ENCODE results near the gene CNOT6L.

Gene CNOT6L

DNA sequence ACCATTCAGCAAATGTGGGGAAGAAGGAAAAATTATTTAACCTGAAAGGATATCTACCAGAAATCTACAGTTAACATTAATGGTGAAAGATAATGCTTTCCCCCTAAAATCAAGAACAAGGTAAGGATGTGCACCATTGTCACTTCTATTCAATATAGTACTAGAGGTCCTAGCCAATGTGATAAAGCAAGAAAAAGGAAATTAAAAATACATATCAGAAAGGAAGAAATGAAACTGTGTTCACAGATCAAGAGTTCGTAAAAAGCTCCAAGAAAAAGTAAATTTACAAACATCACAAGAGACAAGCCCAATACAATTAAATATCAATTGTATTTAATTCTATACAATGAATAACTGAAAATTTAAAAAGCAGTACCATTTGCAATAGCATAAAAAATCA lies 57.6 kb downstream of the CNOT6L start:
- H3K9me3 ChIP-seq (ENCODE audit: insufficient read depth, low read depth, low read length): no peaks in the 10 kb centered on the region
- no peak overlapping the region for H3K23ac ChIP-seq (ENCODE audit: low read length)
- H3K14ac ChIP-seq (ENCODE audit: low read length): no peak overlapping the region
- H3K27ac ChIP-seq (ENCODE audit: low read depth, low read length): no peak overlapping the region
- no peak overlapping the region for H4K12ac ChIP-seq (ENCODE audit: low read depth, low read length)
- H4K91ac ChIP-seq (ENCODE audit: low read depth, low read length): no peak overlapping the region
- H2AFZ ChIP-seq (ENCODE audit: insufficient read depth, low read length, poor library complexity): no peak overlapping the region
- no peak overlapping the region for H3K18ac ChIP-seq (ENCODE audit: low read length)
- no peak overlapping the region for H2BK5ac ChIP-seq (ENCODE audit: low read depth, low read length, poor library complexity)
- no peak overlapping the region for H2AK5ac ChIP-seq (ENCODE audit: low read length)
- H3K4me1 ChIP-seq (ENCODE audit: control insufficient read depth in 1 of 2, insufficient read depth in 2 of 2, low read length in 2 of 2): no peaks in the 10 kb centered on the region
- no peaks in the 10 kb centered on the region for H3K27me3 ChIP-seq (ENCODE audit: insufficient read depth, low read length)
- no peak overlapping the region for H3K9ac ChIP-seq (ENCODE audit: low read length)
- no peaks in the 10 kb centered on the region for H3K79me2 ChIP-seq (ENCODE audit: control insufficient read depth, insufficient read depth, low read length, poor library complexity)
- no peak overlapping the region for H4K8ac ChIP-seq (ENCODE audit: low read depth, low read length)
- no peak overlapping the region for H2BK12ac ChIP-seq (ENCODE audit: low read length)
- H3K4me3 ChIP-seq (ENCODE audit: low read depth, low read length): no peak overlapping the region
- H3K4ac ChIP-seq (ENCODE audit: low read depth, low read length): no peak overlapping the region
- H2BK120ac ChIP-seq (ENCODE audit: insufficient read depth, low read length, poor library complexity): no peak overlapping the region
- DNase-seq: no peak
- H3K4me2 ChIP-seq (ENCODE audit: low read length): no peak overlapping the region
- no peaks in the 10 kb centered on the region for H3K36me3 ChIP-seq (ENCODE audit: control insufficient read depth in 1 of 2, insufficient read depth in 2 of 2, low read length in 2 of 2)
- H3K79me1 ChIP-seq (ENCODE audit: low read length): no peaks in the 10 kb centered on the region
- WGBS (ENCODE audit: extremely low coverage, insufficient coverage, insufficient read length): no CpG with 5 or more reads among the region's 1 CpG

DNA sequence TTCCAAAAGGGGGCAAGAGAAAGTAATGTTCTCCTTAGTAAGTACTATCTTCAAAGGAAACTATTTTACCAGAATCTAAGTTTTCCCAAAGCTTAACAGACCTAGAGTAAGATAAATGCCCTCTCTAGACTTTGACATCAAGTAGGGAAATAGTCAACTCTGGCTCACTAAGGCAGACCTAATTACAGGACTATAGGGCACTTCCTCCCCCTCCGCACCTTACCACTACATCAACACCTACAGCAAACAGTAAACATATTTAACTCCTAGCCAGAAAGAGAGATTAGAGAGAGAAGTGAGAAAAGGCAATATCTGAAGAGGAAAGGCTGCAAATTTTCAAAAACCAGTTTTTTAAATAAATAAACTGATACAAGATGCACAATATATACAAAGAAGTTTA lies 60.4 kb downstream of the CNOT6L start:
- Histone ChIP-seq H3K79me1 (ENCODE audit: low read length) (no peaks in the 10 kb centered on the region), H4K12ac (ENCODE audit: low read depth, low read length) (no peak overlapping the region), H2AK5ac (ENCODE audit: low read length) (no peak overlapping the region), H3K79me2 (ENCODE audit: control insufficient read depth, insufficient read depth, low read length, poor library complexity) (no peaks in the 10 kb centered on the region), H3K27me3 (ENCODE audit: insufficient read depth, low read length) (no peaks in the 10 kb centered on the region), H2BK5ac (ENCODE audit: low read depth, low read length, poor library complexity) (no peak overlapping the region), H3K14ac (ENCODE audit: low read length) (no peak overlapping the region), H3K4me1 (ENCODE audit: control insufficient read depth in 1 of 2, insufficient read depth in 2 of 2, low read length in 2 of 2) (no peaks in the 10 kb centered on the region), H2BK12ac (ENCODE audit: low read length) (no peak overlapping the region), H3K23ac (ENCODE audit: low read length) (no peak overlapping the region), H4K8ac (ENCODE audit: low read depth, low read length) (no peak overlapping the region), H3K9ac (ENCODE audit: low read length) (no peak overlapping the region), H3K4me2 (ENCODE audit: low read length) (no peak overlapping the region), H3K27ac (ENCODE audit: low read depth, low read length) (no peak overlapping the region), H2BK120ac (ENCODE audit: insufficient read depth, low read length, poor library complexity) (no peak overlapping the region), H3K4me3 (ENCODE audit: low read depth, low read length) (no peak overlapping the region), H3K36me3 (ENCODE audit: control insufficient read depth in 1 of 2, insufficient read depth in 2 of 2, low read length in 2 of 2) (no peaks in the 10 kb centered on the region), H3K9me3 (ENCODE audit: insufficient read depth, low read depth, low read length) (no peaks in the 10 kb centered on the region), H3K4ac (ENCODE audit: low read depth, low read length) (no peak overlapping the region), H4K91ac (ENCODE audit: low read depth, low read length) (no peak overlapping the region), H2AFZ (ENCODE audit: insufficient read depth, low read length, poor library complexity) (no peak overlapping the region), H3K18ac (ENCODE audit: low read length) (no peak overlapping the region)
- no peak for DNase-seq
- WGBS (ENCODE audit: extremely low coverage, insufficient coverage, insufficient read length): no CpG with 5 or more reads among the region's 1 CpG

DNA sequence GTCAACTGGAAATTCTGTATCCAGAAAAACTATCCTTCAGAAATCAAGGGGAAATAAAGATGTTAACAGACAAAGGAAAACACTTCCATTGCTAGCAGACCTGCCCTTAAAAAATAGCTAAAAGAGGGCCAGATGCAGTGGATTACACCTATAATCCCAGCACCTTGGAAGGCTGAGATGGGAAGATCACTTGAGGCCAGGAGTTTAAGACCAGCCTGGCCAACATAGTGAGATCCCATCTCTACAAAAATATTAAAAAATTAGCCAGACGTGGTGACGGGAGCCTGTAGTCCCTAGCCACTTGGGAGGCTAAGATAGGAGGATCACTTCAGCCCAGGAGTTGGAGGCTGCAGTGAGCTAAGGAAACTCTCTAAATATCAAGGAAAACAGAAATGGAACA lies 67.4 kb downstream of the CNOT6L start:
- Histone ChIP-seq H2BK120ac (ENCODE audit: insufficient read depth, low read length, poor library complexity) (no peak overlapping the region), H4K91ac (ENCODE audit: low read depth, low read length) (no peak overlapping the region), H2BK5ac (ENCODE audit: low read depth, low read length, poor library complexity) (no peak overlapping the region), H3K9me3 (ENCODE audit: insufficient read depth, low read depth, low read length) (no peaks in the 10 kb centered on the region), H3K18ac (ENCODE audit: low read length) (no peak overlapping the region), H3K36me3 (ENCODE audit: control insufficient read depth in 1 of 2, insufficient read depth in 2 of 2, low read length in 2 of 2) (no peaks in the 10 kb centered on the region), H3K4me1 (ENCODE audit: control insufficient read depth in 1 of 2, insufficient read depth in 2 of 2, low read length in 2 of 2) (no peaks in the 10 kb centered on the region), H3K79me1 (ENCODE audit: low read length) (no peaks in the 10 kb centered on the region), H3K9ac (ENCODE audit: low read length) (no peak overlapping the region), H3K27ac (ENCODE audit: low read depth, low read length) (no peak overlapping the region), H4K8ac (ENCODE audit: low read depth, low read length) (no peak overlapping the region), H3K4me3 (ENCODE audit: low read depth, low read length) (no peak overlapping the region), H3K4ac (ENCODE audit: low read depth, low read length) (no peak overlapping the region), H4K12ac (ENCODE audit: low read depth, low read length) (no peak overlapping the region), H3K4me2 (ENCODE audit: low read length) (no peak overlapping the region), H3K23ac (ENCODE audit: low read length) (no peak overlapping the region), H2BK12ac (ENCODE audit: low read length) (no peak overlapping the region), H3K14ac (ENCODE audit: low read length) (no peak overlapping the region), H2AK5ac (ENCODE audit: low read length) (no peak overlapping the region), H2AFZ (ENCODE audit: insufficient read depth, low read length, poor library complexity) (no peak overlapping the region), H3K79me2 (ENCODE audit: control insufficient read depth, insufficient read depth, low read length, poor library complexity) (no peaks in the 10 kb centered on the region), H3K27me3 (ENCODE audit: insufficient read depth, low read length) (no peaks in the 10 kb centered on the region)
- DNase-seq: no peak
- WGBS (ENCODE audit: extremely low coverage, insufficient coverage, insufficient read length): no CpG with 5 or more reads among the region's 2 CpGs

DNA sequence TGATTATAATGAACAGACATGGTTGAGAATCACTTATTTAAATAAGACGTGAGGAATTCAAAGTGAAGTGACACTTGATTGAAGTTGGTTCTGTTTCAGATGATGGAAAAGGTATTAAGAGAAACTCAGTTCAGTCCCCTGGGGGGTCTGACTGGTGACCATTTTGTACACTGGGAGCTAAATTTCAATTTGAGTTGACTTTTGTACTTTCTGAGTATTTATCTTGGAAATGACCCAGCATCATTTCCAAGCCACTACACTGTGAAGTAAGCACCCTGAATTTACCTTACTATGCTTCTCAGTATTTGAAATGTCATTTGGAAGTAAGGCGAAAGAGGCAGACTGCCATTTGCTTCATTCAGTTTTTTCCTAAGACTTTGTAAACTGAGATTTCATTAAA lies 73.4 kb downstream of the CNOT6L start:
- H3K9me3 ChIP-seq (ENCODE audit: insufficient read depth, low read depth, low read length): no peaks in the 10 kb centered on the region
- DNase-seq: no peak
- H4K12ac ChIP-seq (ENCODE audit: low read depth, low read length): no peak overlapping the region
- no peak overlapping the region for H4K91ac ChIP-seq (ENCODE audit: low read depth, low read length)
- H3K79me2 ChIP-seq (ENCODE audit: control insufficient read depth, insufficient read depth, low read length, poor library complexity): no peaks in the 10 kb centered on the region
- no peak overlapping the region for H2AFZ ChIP-seq (ENCODE audit: insufficient read depth, low read length, poor library complexity)
- no peaks in the 10 kb centered on the region for H3K4me1 ChIP-seq (ENCODE audit: control insufficient read depth in 1 of 2, insufficient read depth in 2 of 2, low read length in 2 of 2)
- no CpG with 5 or more reads among the region's 2 CpGs for WGBS (ENCODE audit: extremely low coverage, insufficient coverage, insufficient read length)
- no peak overlapping the region for H3K14ac ChIP-seq (ENCODE audit: low read length)
- no peaks in the 10 kb centered on the region for H3K79me1 ChIP-seq (ENCODE audit: low read length)
- H3K27ac ChIP-seq (ENCODE audit: low read depth, low read length): no peak overlapping the region
- no peak overlapping the region for H3K4ac ChIP-seq (ENCODE audit: low read depth, low read length)
- no peak overlapping the region for H2BK12ac ChIP-seq (ENCODE audit: low read length)
- no peak overlapping the region for H3K23ac ChIP-seq (ENCODE audit: low read length)
- H3K27me3 ChIP-seq (ENCODE audit: insufficient read depth, low read length): no peaks in the 10 kb centered on the region
- no peak overlapping the region for H2BK120ac ChIP-seq (ENCODE audit: insufficient read depth, low read length, poor library complexity)
- H3K4me3 ChIP-seq (ENCODE audit: low read depth, low read length): no peak overlapping the region
- H2AK5ac ChIP-seq (ENCODE audit: low read length): no peak overlapping the region
- H3K9ac ChIP-seq (ENCODE audit: low read length): no peak overlapping the region
- no peak overlapping the region for H4K8ac ChIP-seq (ENCODE audit: low read depth, low read length)
- no peak overlapping the region for H2BK5ac ChIP-seq (ENCODE audit: low read depth, low read length, poor library complexity)
- no peaks in the 10 kb centered on the region for H3K36me3 ChIP-seq (ENCODE audit: control insufficient read depth in 1 of 2, insufficient read depth in 2 of 2, low read length in 2 of 2)
- no peak overlapping the region for H3K18ac ChIP-seq (ENCODE audit: low read length)
- H3K4me2 ChIP-seq (ENCODE audit: low read length): no peak overlapping the region
